ENCODE measurements around the gene CXCL8. TPM values are rescaled to one million over a fixed set of nuclear protein-coding genes. Genes with fewer than 3 reads are reported as not detected.
A peak's percentile ranks its signal among the peaks of the same experiment; 100 is the strongest.

CXCL8 gene
- total RNA-seq, 1 donor from 2014 or later: 0.27 TPM

DNA sequence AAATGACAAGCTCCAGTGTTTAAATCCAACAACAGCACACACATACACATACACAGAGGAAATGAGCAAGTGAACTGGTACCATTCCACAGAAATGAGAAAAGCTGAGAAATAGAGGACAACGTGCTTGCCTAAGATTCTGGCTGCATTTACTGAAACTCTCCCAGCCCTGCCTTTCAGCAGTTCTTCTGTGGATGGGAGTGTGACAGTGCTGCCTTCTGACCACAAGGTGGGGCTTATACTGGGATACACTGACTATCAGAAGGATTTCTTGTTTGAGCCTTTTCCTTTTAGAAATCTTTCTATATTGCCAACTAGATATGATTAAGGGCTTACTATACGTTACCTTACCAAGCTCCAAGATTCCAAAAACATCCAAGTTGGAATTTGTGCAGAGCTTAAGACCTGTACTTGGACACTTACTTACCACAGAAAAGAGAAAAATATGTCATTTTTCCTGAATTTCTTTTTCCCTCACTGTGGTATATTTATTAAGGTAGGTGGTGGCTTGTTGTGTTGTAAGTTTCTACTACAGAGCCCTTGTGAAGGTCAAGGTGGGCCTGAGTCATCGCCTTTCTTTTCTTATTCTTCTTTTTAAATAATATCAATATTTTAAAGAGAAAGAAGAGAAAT is 10.7 kb upstream of the CXCL8 start:
- no peak overlapping the region for H3K4me3 Mint-ChIP-seq (ENCODE audit: unreplicated experiment)
- peak overlapping the region; percentile 1 for H3K27ac Mint-ChIP-seq (ENCODE audit: unreplicated experiment)
- H3K4me1 Mint-ChIP-seq (ENCODE audit: low read depth): peaks cover 25% of the 10 kb centered on the region
- no peaks in the 10 kb centered on the region for H3K9me3 Mint-ChIP-seq (ENCODE audit: low read depth)
- peak; percentile 90 for TF ChIP-seq CTCF (IDR thresholded peaks at IDR 0.05)
- no peaks in the 10 kb centered on the region for H3K36me3 Mint-ChIP-seq (ENCODE audit: low read depth)
- DNase-seq (ENCODE audit: low spot score): no peak
- no peaks in the 10 kb centered on the region for H3K27me3 Mint-ChIP-seq (ENCODE audit: low read depth)

DNA sequence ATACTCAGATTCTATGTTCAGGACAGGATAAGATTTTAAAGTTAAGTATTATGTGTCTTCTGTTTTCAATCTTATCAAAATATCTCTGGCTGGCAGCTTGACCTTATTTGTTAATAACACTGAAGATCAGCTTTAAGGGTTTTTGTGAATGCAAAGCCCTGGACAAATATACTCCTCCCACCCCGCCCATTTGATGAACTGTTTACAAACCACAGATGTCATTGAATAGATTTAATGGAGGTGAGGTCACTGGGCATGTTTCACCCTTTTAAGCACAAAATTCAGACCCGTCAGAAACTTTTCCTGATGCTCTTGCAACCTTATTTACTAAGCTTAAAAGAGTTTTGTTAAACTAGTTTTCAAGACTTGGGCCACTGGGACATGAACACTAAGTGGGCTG is 10.1 kb upstream of the CXCL8 start:
- Mint-ChIP-seq H3K27me3 (ENCODE audit: low read depth) (no peaks in the 10 kb centered on the region), H3K4me1 (ENCODE audit: low read depth) (peaks cover 25% of the 10 kb centered on the region), H3K4me3 (ENCODE audit: unreplicated experiment) (no peak overlapping the region), H3K9me3 (ENCODE audit: low read depth) (no peaks in the 10 kb centered on the region), H3K27ac (ENCODE audit: unreplicated experiment) (no peak overlapping the region), H3K36me3 (ENCODE audit: low read depth) (no peaks in the 10 kb centered on the region)
- no peak for TF ChIP-seq CTCF (IDR thresholded peaks at IDR 0.05)
- DNase-seq (ENCODE audit: low spot score): no peak

DNA sequence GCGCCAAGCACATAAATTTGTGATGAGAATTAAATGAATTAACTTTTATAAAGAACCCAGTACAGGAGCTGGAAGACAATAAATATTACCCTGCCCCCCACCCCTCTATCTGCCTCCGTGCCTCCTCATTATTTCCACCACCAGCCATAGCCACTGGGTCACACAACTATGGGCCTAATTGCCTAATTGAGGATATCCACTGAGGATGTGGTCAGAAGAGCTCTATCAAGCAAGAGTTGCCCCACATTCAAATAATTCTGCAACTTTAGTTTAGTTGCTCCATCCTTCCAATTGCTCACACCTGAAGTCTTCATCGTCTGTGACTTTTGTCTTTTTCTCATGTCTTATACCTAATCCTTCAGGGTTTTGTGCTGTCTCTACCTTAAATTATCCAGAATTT is 9.5 kb upstream of the CXCL8 start:
- no peaks in the 10 kb centered on the region for H3K36me3 Mint-ChIP-seq (ENCODE audit: low read depth)
- no peak overlapping the region for H3K27ac Mint-ChIP-seq (ENCODE audit: unreplicated experiment)
- no peak for TF ChIP-seq CTCF (IDR thresholded peaks at IDR 0.05)
- H3K9me3 Mint-ChIP-seq (ENCODE audit: low read depth): no peaks in the 10 kb centered on the region
- no peaks in the 10 kb centered on the region for H3K27me3 Mint-ChIP-seq (ENCODE audit: low read depth)
- H3K4me1 Mint-ChIP-seq (ENCODE audit: low read depth): peaks cover 19% of the 10 kb centered on the region
- no peak for DNase-seq (ENCODE audit: low spot score)
- H3K4me3 Mint-ChIP-seq (ENCODE audit: unreplicated experiment): no peak overlapping the region

DNA sequence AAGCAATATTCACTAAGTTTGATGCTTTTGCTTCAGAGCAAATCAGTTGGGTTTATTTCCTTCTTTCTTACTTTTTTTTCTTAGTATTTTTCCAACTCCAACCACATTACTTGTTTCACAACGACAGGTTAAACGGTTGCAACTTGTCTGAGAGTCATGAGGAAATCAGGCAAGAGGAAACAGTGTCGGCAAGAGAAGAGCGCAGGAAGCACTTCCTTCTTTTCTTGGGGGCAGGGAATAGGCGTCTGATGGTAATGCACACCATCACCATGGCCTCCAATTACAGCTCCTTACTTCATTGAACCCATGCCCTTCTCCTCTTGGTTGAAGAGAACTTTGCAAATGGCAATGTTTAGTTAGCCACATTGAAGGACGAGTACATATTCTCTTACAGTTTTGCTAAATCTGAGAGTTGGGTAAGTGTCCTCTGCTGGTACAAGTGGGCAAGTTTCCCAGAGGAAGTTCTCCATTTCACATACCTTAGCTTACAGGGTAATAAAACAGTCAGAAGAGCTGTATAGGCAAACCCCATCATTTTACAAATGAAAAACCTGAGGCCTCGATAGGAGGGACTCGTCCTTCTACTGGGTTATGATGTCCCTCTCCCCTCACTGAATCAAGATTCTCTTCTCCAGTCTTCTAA is 8.3 kb upstream of the CXCL8 start:
- H3K4me1 Mint-ChIP-seq (ENCODE audit: low read depth): peaks cover 7% of the 10 kb centered on the region
- no peak for TF ChIP-seq CTCF (IDR thresholded peaks at IDR 0.05)
- DNase-seq (ENCODE audit: low spot score): no peak
- no peaks in the 10 kb centered on the region for H3K9me3 Mint-ChIP-seq (ENCODE audit: low read depth)
- no peak overlapping the region for H3K4me3 Mint-ChIP-seq (ENCODE audit: unreplicated experiment)
- H3K27ac Mint-ChIP-seq (ENCODE audit: unreplicated experiment): no peak overlapping the region
- H3K27me3 Mint-ChIP-seq (ENCODE audit: low read depth): no peaks in the 10 kb centered on the region
- no peaks in the 10 kb centered on the region for H3K36me3 Mint-ChIP-seq (ENCODE audit: low read depth)

DNA sequence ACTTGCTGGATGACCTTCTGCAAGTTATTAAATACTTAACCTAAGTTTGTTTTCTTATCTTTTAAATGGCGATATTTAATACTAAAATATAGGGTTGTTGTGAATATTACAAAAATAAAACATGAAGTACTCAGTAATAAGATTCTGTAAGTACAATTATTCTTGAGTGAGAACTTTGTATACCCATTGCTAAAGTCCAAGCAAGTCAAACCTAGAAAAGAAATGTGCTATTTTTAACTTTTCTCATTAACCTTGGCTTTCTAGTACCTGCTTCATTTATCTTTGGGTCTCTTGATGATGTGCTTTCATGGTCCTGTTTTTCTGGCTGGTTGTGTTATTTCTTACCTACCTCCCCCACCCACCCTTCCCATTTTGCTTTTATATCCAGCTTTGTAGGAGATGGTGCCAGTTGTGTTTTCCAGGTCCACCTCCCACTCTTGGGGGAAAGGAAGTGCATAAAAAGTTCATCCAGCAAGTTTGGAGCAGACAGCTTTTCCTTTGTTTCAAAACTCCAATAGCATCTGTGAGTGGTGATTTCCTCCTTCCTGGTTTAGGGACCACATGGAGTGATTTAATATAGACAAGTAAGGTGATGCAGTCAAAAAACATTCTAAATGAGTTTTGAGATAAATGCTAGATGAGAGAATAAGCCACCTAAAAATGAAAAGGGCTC is 7.5 kb upstream of the CXCL8 start:
- no peak for DNase-seq (ENCODE audit: low spot score)
- no peak for TF ChIP-seq CTCF (IDR thresholded peaks at IDR 0.05)
- no peak overlapping the region for H3K4me3 Mint-ChIP-seq (ENCODE audit: unreplicated experiment)
- H3K9me3 Mint-ChIP-seq (ENCODE audit: low read depth): no peaks in the 10 kb centered on the region
- no peak overlapping the region for H3K27ac Mint-ChIP-seq (ENCODE audit: unreplicated experiment)
- no peaks in the 10 kb centered on the region for H3K27me3 Mint-ChIP-seq (ENCODE audit: low read depth)
- H3K4me1 Mint-ChIP-seq (ENCODE audit: low read depth): peaks cover 7% of the 10 kb centered on the region
- no peaks in the 10 kb centered on the region for H3K36me3 Mint-ChIP-seq (ENCODE audit: low read depth)

All from chondrocyte (in vitro differentiated cells).